HG03175 (cell line): ENCODE measurements around the gene SUSD5.
"Not testable (repeated sequence)": the region's sequence is repeated elsewhere in the genome, so short reads cannot be mapped to it uniquely, and the experiment has no call there.

ENCODE experiments used
- ATAC-seq: cut with Tn5 transposase; IDR thresholded peaks from one replicate; pipeline ENCODE4 v1.9.1; 2021; ENCODE audit warnings: mild to moderate bottlenecking, moderate library complexity; ENCODE audit not compliant: unreplicated experiment

The SUSD5 gene

DNA sequence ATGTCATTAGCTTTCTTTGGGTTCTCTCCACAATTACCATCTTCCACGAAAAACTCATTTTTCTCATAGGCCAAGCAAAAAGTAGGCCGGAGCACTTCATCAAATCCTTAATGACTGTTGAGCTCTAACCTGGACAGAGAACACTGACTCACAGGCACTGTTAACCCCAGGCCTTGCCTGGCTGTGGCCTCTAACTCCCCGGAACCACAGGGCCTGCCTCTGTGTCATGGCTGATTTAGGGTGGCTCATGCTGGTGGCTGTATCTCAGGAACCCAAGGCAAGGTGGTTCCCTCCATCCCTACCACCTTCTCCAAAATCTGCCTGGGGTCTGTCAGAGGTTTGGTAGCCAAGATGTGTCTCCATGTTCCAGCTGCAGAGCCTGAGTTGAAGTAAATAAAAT, 101.1 kb downstream of the SUSD5 start:
- no peak for ATAC-seq

DNA sequence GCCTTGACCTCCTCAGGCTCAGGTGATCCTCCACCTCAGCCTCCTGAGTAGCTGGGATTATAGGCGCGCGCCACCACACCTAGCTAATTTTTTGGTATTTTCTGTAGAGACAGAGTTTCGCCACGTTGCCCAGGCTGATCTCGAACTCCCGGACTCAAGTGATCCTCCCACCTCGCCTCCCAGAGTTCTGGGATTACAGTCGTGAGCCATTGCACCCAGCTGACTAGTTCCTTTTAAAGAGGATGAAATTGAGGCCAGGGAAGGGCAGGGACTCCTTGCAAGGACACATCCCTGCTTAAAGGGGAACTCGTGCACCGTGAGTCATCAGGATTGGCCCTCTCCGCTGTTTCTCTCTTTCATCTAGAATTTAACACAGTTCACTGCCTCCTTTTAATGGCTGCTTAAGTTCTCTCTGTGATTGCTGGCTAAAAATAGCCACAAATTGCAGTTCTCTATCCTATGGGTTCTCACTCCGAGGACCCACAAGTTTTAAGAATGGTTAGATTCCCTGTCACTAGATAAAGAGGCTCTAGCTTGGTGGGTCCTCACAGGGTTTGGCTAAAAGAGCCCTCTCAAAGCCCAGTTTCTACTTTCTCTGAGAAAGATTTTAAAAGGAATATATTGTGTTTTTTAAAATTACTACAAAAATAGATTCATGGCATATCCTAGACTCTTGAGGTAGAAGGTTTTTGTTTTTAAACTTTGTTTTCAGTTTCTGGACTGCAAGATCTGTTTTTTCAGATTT, 103.4 kb downstream of the SUSD5 start:
- ATAC-seq, result no peak

DNA sequence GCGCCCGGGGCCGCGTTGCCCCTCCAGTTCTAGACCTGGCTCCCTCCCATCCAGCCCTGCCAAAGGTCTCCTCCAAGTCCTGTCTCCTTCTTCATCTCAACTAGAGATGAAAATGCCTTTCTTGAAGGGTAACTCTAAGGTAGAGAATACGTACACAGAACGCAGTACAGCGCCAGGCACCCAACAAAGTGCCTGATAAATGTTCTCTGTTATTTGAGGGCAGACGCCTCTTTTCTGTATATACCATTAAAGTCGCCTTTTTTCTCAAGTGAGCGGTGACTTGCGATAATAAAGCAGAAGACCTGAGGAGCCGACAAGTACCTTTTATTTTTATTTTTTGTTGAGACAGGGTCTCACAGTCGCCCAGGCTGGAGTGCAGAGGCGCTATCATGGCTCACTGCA, 104.0 kb downstream of the SUSD5 start:
- no peak for ATAC-seq

DNA sequence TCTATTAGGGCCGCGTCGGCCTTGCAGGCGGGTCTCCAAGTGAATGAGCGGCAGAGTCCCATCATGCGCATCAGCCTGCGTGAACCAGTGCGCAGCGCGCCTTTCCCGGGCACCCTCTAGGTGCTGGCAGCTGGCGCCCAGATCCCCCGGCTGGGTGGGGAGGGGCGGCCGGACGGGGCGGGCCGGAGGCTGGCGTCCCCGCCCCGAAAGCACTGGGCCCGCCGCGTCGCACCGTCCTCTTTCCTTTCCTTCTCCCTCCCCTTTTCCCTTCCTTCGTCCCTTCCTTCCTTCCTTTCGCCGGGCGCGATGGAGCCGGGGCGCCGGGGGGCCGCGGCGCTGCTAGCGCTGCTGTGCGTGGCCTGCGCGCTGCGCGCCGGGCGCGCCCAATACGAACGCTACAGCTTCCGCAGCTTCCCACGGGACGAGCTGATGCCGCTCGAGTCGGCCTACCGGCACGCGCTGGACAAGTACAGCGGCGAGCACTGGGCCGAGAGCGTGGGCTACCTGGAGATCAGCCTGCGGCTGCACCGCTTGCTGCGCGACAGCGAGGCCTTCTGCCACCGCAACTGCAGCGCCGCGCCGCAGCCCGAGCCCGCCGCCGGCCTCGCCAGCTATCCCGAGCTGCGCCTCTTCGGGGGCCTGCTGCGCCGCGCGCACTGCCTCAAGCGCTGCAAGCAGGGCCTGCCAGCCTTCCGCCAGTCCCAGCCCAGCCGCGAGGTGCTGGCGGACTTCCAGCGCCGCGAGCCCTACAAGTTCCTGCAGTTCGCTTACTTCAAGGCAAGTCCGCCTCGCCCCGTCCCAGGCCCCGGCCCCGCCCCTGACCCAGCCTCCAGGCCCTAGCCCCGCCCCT, 104.6 kb downstream of the SUSD5 start, which contains the start of gene CRTAP:
Gene CRTAP (plus strand): TSS at position 243 of the 850 bp plus-strand sequence. CDS start 64 bp downstream, at position 307.
- ATAC-seq, result peak; percentile 84

DNA sequence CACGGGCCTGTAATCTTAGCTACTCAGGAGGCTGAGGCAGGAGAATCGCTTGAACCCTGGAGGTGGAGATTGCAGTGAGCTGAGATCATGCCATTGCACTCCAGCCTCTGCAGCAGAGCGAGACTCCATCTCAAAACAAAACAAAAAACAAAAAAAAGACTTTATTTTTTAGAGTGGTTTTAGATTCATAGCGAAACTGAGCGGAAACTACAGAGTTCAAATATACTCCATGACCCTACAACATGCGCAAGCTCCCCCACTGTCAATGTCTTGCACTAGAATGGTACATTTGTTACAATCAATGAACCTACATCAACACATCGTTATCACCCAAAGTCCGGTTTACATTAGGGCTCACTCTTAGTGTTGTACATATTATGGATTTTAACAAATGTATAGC, 107.0 kb downstream of the SUSD5 start:
- peak; percentile 28 for ATAC-seq

DNA sequence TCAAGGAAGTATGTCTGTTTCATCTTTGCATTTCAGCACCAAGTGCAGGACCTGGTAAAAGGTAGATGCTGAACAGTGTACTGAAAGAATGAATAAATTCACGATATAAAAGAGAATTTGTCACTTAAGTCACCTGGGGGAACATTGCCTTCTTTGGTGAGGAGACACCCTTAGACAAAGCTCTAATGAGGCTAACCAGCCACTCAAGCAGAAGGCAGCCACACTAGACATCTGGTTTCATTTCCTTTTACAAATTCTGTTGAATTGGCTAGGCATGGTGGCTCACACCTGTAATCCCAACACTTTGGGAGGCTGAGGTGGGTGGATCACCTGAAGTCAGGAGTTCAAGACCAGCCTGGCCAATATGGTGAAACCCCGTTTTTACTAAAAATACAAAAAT, 111.8 kb downstream of the SUSD5 start:
- ATAC-seq, result not testable (repeated sequence)

DNA sequence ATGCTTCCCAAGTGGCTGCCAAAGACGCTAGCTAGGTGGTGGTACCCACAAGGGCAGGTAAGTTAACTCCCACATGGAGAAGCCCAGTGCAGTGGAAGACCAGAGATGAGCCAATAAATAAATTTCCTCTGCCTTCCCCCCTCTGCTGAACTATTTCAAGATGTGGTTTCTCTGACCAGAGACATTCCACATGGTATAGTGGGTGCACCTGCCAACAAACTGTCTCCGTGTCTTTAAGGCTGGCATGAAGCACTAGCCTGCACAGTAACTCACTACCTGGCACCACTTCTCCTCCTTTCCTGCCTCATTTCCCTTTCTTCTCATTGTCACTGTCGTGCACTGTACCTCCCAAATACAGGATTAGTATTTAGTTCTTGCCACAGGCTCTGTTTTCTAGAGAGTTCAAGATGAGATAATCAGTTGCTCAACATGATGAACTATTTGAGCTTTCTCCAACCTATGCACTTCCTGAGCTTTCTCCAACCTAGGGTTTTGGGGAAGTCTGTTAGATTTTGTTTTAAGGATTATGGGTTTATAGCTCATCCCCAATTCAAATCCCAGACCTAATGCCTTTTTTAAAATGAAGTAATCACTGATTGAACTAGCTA, 113.2 kb downstream of the SUSD5 start:
- no peak for ATAC-seq

DNA sequence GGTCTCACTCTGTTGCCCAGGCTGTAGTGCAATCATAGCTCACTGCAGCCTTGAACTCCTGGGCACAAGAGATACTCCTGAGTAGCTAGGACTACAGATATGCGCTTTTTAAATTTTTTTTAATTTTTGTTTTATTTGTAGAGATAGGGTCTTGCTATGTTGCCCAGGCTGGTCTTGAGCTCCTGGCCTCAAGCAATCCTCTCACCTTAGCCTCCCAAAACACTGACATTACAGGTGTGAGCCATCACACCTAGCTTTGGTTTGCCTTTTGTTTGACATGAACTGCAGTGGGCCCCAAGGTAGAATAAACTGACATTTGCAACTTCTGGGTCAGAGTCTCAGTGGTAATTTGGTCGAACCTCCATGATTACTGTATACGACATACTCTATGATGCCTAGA, 113.8 kb downstream of the SUSD5 start:
- ATAC-seq, result no peak

DNA sequence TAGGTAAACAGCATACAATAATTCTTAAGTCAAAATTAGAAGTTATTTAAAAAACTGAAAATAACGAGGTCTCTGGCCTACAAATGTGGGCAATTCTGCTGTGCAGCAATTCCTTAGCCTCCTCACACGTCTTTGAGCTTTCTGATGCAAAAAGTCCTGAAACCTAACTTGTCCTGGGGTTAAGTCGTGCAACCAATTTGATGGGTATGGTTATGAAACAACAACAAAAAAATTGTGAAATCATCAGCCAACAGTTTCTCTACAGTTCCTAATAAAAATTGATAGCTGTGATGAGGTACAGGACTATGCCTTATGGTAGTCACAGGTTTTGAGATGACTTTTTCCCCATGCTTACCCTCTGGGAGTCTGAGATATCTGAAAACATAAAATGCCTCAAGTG, 115.1 kb downstream of the SUSD5 start:
- ATAC-seq, result no peak

DNA sequence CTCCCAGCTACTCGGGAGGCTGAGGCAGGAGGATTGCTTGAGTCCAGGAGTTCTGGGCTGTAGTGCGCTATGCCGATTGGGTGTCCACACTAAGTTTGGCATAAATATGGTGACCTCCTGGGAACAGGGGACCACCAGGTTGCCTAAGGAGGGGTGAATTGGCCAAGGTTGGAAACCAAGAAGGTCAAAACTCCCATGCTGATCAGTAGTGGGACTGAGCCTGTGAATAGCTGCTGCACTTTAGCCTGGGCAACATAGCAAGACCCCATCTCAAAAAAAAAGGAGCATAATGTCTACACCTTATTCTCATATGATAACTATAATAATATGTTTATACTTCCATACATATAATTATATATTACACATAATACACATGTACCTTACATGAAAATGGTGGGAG, 115.6 kb downstream of the SUSD5 start:
- ATAC-seq, result no peak

DNA sequence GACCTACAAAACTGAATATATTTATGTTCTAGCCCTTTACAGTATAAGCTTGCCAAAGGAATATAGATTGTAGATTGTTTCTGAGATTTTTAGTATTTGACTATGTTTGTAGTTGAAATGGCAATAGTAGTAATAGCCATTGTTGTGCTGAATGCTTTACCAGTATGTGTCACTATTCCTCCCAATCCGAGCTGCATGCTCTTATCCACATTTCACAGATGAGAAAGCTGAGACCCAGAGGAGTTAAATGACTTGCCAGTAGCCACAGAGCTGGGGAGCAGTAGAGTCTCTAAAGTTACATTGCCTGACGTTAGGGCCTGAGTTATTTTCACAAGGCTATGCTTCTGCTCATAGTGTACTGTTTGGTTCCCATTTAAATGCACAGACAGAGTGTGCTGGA, 118.4 kb downstream of the SUSD5 start:
- no peak for ATAC-seq
